K562 (cell line): ENCODE measurements around the gene ATP9A.

Experiments used
- KDM1A ChIP-seq, 2 experiments: fragments of 450-650 bp; IDR thresholded peaks; 2 replicates each; pipeline ENCODE4 v1.6.1; 2016; ENCODE audit warnings: mild to moderate bottlenecking in 2 of 2
- SMARCC2 ChIP-seq: fragments of 450-650 bp; IDR thresholded peaks from 2 replicates; pipeline ENCODE4 v1.6.1; 2017; ENCODE audit warnings: antibody characterized with exemption, moderate library complexity, mild to moderate bottlenecking, low read depth
- TBP ChIP-seq: optimal IDR thresholded peaks from 2 replicates; pipeline ENCODE3; 2011; ENCODE audit warnings: low read depth, low read length, improper control_type of control experiment
- TF ChIP-seq, protein P1 (sequence below): sonication (generic); formaldehyde crosslinking; IDR thresholded peaks from 2 replicates; pipeline ENCODE4 v1.9.0; 2022; ENCODE audit warnings: mild to moderate bottlenecking, missing genetic modification reagents

DNA sequence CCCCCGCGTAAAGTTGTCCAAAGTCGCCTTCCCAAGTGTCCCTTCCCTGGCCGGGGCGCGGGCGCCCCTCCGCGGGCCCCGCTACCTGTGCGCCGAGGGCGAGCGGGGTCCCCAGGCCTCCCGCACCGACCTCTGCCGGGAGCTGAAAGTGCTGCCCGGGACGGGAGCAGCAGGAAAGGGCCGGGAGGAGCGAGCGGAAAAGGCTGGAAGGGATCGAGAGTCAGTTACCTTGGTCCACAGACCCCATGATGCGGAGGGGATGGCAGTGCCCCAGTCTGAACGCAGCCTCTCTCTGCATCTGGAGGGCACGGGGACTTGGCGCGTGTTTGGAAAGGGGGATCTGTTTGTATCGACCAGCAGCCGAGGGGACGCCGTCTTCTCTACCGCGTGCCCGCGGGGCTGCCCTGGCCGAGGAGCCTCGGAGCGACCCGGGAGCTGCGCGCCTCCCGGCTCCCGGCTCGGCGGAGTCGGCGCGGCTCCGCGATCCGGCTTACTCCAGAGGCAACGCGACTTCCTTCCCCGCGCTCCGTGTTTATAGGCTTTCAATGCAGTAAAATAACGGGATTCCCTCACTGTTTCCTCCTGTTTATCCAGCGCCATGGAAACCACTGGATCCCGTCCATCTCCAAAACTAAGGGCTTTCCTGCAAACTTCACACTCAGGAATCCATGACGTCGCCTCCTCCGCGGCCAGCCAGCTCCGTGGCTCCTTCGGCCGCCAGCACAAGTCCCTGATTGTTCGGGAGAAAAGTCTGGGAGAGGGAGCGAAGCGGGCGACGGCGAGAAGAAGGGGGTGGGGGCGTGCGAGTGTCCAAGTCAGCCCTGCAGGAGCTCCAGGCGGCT lies 205.6 kb downstream of the ATP9A start:
- TF ChIP-seq KDM1A (IDR thresholded peaks at IDR 0.05) (no peak), TBP (no peak), SMARCC2 (no peak)
- TF ChIP-seq, protein P1, sequence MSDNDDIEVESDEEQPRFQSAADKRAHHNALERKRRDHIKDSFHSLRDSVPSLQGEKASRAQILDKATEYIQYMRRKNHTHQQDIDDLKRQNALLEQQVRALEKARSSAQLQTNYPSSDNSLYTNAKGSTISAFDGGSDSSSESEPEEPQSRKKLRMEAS = 0 out of 2 replicates have a peak, but pooled peaks have one; percentile 30
